Upper lobe of left lung (tissue), 6 donors: ENCODE results near the gene LARGE1. TPM values are rescaled to one million over a fixed set of nuclear protein-coding genes. Genes with fewer than 3 reads are reported as not detected.

Experiments
- ATAC-seq, 2 donors: fragments of 200-7000 bp; cut with Tn5 transposase; one replicate each; pipeline ENCODE4 v1.9.1; 2022; ENCODE audit warnings: mild to moderate bottlenecking in 2 of 2, moderate library complexity in 2 of 2; ENCODE audit not compliant: low FRiP score in 2 of 2
- DNase-seq, 2 donors: peaks; one replicate each; pipeline ENCODE4 v3.0.0-alpha.2; 2019 to 2020
- H3K27ac ChIP-seq, 4 donors: fragments of 200-600 bp; sonication (generic); one replicate each; pipeline ENCODE4 v1.5.1; 2016 to 2019
- H3K27me3 ChIP-seq, 4 donors: fragments of 200-600 bp; sonication (generic); one replicate each; pipeline ENCODE4 v1.5.1; 2017 to 2019
- H3K36me3 ChIP-seq, 4 donors: fragments of 200-600 bp; sonication (generic); one replicate each; pipeline ENCODE4 v1.5.1; 2016 to 2019
- H3K4me1 ChIP-seq, 4 donors: fragments of 200-600 bp; sonication (generic); one replicate each; pipeline ENCODE4 v1.5.1; 2018 to 2019
- H3K4me3 ChIP-seq, 4 donors: fragments of 200-600 bp; sonication (generic); one replicate each; pipeline ENCODE4 v1.5.1; 2017 to 2019; ENCODE audit warnings: mild to moderate bottlenecking in 2 of 4, moderate library complexity in 1 of 4
- H3K9me3 ChIP-seq, 4 donors: fragments of 200-600 bp; sonication (generic); one replicate each; pipeline ENCODE4 v1.5.1; 2018 to 2019
- EP300 ChIP-seq, 4 donors: sonication (generic); formaldehyde crosslinking; IDR thresholded peaks; one replicate each; pipeline ENCODE4 v1.5.1; 2017; ENCODE audit warnings: antibody characterized with exemption in 4 of 4, control low read depth in 2 of 4
- POLR2A ChIP-seq, 4 donors: fragments of 450-650 bp; IDR thresholded peaks; one replicate each; pipeline ENCODE4 v1.5.1; 2016 to 2017; ENCODE audit warnings: antibody characterized with exemption in 4 of 4, mild to moderate bottlenecking in 2 of 4
- POLR2AphosphoS5 ChIP-seq, 2 donors: sonication (generic); formaldehyde crosslinking; IDR thresholded peaks; one replicate each; pipeline ENCODE4 v1.5.1; 2017; ENCODE audit warnings: antibody characterized with exemption in 2 of 2
- WGBS, 2 donors: methylation state at CpG; one replicate each; pipeline ENCODE4 v1.1.5; 2017 to 2018; 5-methylcytosine and 5-hydroxymethylcytosine counted together
- total RNA-seq, 6 donors: library from RNA; depleted of rRNA in 4 of 6; stranded (reverse); fragments of >200 nt in 4 of 6; gene quantifications; one replicate each; pipeline versions ENCODE4 v1.1.0 to v1.2.1, GENCODE V29; 2016 to 2021
- TF ChIP-seq, protein P1 (sequence below), 6 experiments: fragments of 450-650 bp in 4 of 6; fragments of 200-600 bp in 2 of 6; sonication (generic) in 2 of 6; IDR thresholded peaks; one replicate each; pipeline ENCODE4 v1.5.1; 2016 to 2019; ENCODE audit warnings: antibody characterized with exemption in 6 of 6
- donor health status: DM: no; HTN: no; CAD: no; lungs with moderate emphysema.
- donor health status: DM: no; HTN: yes; CAD: no; lungs with severe emphysema.

LARGE1 gene
- total RNA-seq, 6 donors from 2014 or later, result 14.0 to 56.6 (median 25.3) TPM

DNA sequence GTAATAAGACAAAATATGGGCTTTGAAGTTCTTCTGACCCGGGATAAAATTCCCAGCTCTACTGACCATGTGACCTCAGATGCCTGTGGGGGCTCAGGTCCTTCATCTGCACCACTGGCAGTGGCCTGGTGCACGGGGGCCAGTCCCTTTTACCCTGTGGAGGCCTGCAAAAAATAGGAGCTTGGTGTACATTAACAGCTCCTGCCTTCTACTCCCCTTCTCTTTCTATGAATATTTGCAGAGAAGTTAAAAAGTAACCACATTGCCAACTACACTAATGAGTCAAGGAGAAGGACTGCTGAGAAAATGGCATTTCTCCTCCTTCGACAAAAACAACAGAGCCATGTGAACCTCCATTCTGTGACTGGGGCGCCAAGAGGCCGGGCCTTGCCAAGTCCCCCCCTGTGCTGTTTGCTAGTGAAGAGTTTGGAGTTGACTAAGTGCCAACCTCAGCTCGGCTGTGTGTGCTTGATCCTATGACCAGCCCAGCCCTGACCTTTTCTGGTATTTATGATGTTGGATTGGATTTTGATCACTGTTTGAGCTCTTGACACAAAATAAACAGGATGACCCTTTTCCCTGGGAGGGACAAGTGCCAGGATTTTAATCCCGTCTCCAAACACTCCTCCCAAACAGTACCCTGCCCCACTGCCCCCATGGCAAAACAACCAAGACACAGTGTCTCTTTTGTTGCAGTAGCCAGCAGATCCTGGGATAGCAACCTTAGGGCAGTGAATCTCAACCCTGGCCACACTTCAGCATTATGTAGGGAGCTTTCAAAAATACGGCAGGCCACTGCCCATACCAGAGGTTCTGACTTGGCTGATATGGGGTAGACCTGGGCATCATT is 380.1 kb downstream of the LARGE1 start:
- peaks cover 3 to 20% (median 14%) of the 10 kb centered on the region in 4 donors for H3K4me1 ChIP-seq
- no peak for TF ChIP-seq POLR2AphosphoS5 (IDR thresholded peaks at IDR 0.05)
- no peak for TF ChIP-seq EP300 (IDR thresholded peaks at IDR 0.05)
- TF ChIP-seq POLR2A (IDR thresholded peaks at IDR 0.05), result no peak
- ATAC-seq (peak; percentile 52 to 84), DNase-seq (peak; percentile 43 to 87)
- no peaks in the 10 kb centered on the region for H3K27me3 ChIP-seq
- 32 to 41% methylated on average over 4 to 8 of the region's 8 CpGs for WGBS, 2 donors
- H3K36me3 ChIP-seq, result no peaks in the 10 kb centered on the region
- H3K27ac ChIP-seq, result peak overlapping the region in 2 of 4 donors; percentile 35 to 49
- no peak overlapping the region for H3K4me3 ChIP-seq
- H3K9me3 ChIP-seq, result no peaks in the 10 kb centered on the region

DNA sequence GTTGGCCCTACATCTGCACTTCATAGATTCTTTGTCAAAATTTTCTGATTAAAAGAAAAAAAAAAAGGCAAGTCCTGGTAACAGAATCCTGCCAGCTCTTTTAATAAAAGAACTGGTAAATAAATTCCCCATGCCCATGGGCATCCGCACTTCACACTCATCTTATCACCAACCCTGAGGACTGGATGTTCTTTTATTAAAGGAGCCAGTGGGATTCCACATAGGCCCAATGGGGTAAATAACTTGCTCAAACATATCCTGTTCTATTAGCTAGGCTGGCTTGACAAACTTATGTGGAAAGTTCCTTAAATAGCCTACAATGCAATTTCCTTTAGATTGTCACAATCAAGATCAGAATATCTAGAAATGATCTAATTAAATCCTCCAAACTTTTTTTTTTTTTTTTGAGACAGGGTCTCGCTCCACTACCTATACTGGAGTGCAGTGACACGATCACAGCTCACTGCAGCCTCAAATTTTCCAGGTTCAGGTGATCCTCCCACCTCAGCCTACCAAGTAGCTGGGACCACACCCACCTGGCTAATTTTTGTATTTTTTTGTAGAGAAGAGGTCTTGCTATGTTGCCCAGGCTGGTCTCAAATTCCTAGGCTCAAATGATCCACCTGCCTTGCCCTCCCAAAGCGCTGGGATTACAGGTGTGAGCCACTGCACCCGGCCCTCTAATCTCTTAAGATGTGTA is 380.9 kb downstream of the LARGE1 start:
- Histone ChIP-seq H3K4me3 (no peak overlapping the region), H3K27me3 (no peaks in the 10 kb centered on the region), H3K36me3 (no peaks in the 10 kb centered on the region), H3K27ac (no peak overlapping the region), H3K9me3 (no peaks in the 10 kb centered on the region), H3K4me1 (peaks cover 3 to 20% (median 14%) of the 10 kb centered on the region in 4 donors)
- WGBS, 2 donors, result 82 to 84% methylated on average over 5 of the region's 5 CpGs
- no peak for ATAC-seq
- no peak for DNase-seq
- TF ChIP-seq EP300 (IDR thresholded peaks at IDR 0.05) (no peak), POLR2A (IDR thresholded peaks at IDR 0.05) (no peak), POLR2AphosphoS5 (IDR thresholded peaks at IDR 0.05) (no peak)
- TF ChIP-seq, protein P1, sequence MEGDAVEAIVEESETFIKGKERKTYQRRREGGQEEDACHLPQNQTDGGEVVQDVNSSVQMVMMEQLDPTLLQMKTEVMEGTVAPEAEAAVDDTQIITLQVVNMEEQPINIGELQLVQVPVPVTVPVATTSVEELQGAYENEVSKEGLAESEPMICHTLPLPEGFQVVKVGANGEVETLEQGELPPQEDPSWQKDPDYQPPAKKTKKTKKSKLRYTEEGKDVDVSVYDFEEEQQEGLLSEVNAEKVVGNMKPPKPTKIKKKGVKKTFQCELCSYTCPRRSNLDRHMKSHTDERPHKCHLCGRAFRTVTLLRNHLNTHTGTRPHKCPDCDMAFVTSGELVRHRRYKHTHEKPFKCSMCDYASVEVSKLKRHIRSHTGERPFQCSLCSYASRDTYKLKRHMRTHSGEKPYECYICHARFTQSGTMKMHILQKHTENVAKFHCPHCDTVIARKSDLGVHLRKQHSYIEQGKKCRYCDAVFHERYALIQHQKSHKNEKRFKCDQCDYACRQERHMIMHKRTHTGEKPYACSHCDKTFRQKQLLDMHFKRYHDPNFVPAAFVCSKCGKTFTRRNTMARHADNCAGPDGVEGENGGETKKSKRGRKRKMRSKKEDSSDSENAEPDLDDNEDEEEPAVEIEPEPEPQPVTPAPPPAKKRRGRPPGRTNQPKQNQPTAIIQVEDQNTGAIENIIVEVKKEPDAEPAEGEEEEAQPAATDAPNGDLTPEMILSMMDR (IDR thresholded peaks at IDR 0.05), result no peak

DNA sequence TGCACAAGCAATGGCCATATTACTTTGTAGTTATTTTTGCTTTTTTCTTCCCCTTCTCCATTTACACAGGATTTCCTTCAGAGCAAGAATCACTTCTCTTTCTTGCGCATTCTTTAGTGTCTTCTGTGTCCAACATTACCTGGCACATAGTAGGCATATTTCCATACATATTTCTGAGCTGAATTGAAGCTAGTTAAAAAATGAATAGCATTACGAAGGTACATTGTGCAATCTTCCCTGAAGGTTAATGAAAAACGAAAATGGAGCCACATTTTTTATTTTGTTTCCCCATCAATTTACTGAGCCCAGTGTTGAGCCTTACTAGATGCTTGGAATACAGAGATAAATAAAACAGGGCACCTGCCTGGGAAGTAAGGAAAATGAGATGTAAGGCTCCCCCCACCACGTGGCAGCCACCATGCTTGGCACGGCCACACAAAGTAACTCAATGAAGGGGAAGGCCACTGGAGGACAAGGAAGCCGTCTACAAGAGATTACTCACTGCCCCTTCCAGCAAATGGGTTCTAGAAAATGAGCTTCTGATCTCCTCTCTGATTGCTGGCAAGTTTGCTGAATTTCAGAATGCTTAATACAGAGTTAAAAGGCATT is 381.9 kb downstream of the LARGE1 start:
- ATAC-seq (no peak), DNase-seq (no peak)
- TF ChIP-seq POLR2A (IDR thresholded peaks at IDR 0.05) (no peak), POLR2AphosphoS5 (IDR thresholded peaks at IDR 0.05) (no peak), EP300 (IDR thresholded peaks at IDR 0.05) (no peak)
- TF ChIP-seq, protein P1 (IDR thresholded peaks at IDR 0.05), result no peak
- H3K27ac ChIP-seq, result no peak overlapping the region
- H3K27me3 ChIP-seq, result no peaks in the 10 kb centered on the region
- 61 to 69% methylated on average over 6 of the region's 6 CpGs for WGBS, 2 donors
- H3K4me1 ChIP-seq, result peaks cover 3 to 20% (median 14%) of the 10 kb centered on the region in 4 donors
- no peak overlapping the region for H3K4me3 ChIP-seq
- H3K36me3 ChIP-seq, result no peaks in the 10 kb centered on the region
- H3K9me3 ChIP-seq, result no peaks in the 10 kb centered on the region

DNA sequence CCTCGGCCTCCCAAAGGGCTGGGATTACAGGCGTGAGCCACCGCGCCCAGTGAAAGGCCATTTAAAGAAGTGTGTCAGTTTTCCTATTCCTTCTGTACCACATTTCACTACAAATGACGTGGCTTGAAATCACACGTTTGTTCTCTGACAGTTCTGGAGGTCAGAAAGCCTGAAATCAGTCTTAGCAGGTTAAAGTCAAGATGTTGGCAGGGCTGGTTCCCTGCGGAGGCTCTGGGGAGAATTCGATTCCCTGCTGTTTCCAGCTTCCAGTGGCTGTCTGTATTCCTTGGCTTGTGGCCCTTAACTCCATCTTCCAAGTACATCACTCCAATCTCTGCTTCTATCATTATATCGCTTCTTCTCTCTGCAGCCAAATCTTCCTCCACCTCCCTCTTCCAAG is 383.2 kb downstream of the LARGE1 start:
- Histone ChIP-seq H3K4me1 (peaks cover 3 to 20% (median 14%) of the 10 kb centered on the region in 4 donors), H3K36me3 (no peaks in the 10 kb centered on the region), H3K9me3 (no peaks in the 10 kb centered on the region), H3K27me3 (no peaks in the 10 kb centered on the region), H3K4me3 (no peak overlapping the region), H3K27ac (peak overlapping the region in 1 of 4 donors; percentile 26)
- no peak for TF ChIP-seq POLR2A (IDR thresholded peaks at IDR 0.05)
- TF ChIP-seq POLR2AphosphoS5 (IDR thresholded peaks at IDR 0.05), result no peak
- TF ChIP-seq, protein P1 (IDR thresholded peaks at IDR 0.05), result no peak
- TF ChIP-seq EP300 (IDR thresholded peaks at IDR 0.05), result no peak
- ATAC-seq, result no peak
- no peak for DNase-seq
- 90 to 98% methylated on average over 9 of the region's 9 CpGs for WGBS, 2 donors
